T-helper 2 cell treated with Interferon-gamma antibody and Interleukin-4, amounts not matched to agents 5 μg/mL and 100 μg/mL, for 36 hours (primary cell): ENCODE data around the gene MGAT4D.
"Not testable (repeated sequence)": the region's sequence is repeated elsewhere in the genome, so short reads cannot be mapped to it uniquely, and the experiment has no call there.

Source experiments
- DNase-seq: peaks from one replicate; pipeline ENCODE4 v3.0.0; 2021; ENCODE audit warnings: low spot score
- H3K27ac Mint-ChIP-seq: one replicate; pipeline ENCODE4 v1.8.0; 2021; ENCODE audit warnings: mild to moderate bottlenecking, mixed read lengths
- H3K27me3 Mint-ChIP-seq: one replicate; pipeline ENCODE4 v1.8.0; 2021; ENCODE audit warnings: low read depth, mixed read lengths
- H3K36me3 Mint-ChIP-seq: one replicate; pipeline ENCODE4 v1.8.0; 2021; ENCODE audit warnings: low read depth, mixed read lengths
- H3K4me1 Mint-ChIP-seq: one replicate; pipeline ENCODE4 v1.8.0; 2021; ENCODE audit warnings: low read depth, mixed read lengths
- H3K4me3 Mint-ChIP-seq: one replicate; pipeline ENCODE4 v1.8.0; 2022; ENCODE audit warnings: mild to moderate bottlenecking, moderate library complexity, mixed read lengths
- H3K9me3 Mint-ChIP-seq: one replicate; pipeline ENCODE4 v1.8.0; 2021; ENCODE audit warnings: mixed read lengths

MGAT4D gene

DNA sequence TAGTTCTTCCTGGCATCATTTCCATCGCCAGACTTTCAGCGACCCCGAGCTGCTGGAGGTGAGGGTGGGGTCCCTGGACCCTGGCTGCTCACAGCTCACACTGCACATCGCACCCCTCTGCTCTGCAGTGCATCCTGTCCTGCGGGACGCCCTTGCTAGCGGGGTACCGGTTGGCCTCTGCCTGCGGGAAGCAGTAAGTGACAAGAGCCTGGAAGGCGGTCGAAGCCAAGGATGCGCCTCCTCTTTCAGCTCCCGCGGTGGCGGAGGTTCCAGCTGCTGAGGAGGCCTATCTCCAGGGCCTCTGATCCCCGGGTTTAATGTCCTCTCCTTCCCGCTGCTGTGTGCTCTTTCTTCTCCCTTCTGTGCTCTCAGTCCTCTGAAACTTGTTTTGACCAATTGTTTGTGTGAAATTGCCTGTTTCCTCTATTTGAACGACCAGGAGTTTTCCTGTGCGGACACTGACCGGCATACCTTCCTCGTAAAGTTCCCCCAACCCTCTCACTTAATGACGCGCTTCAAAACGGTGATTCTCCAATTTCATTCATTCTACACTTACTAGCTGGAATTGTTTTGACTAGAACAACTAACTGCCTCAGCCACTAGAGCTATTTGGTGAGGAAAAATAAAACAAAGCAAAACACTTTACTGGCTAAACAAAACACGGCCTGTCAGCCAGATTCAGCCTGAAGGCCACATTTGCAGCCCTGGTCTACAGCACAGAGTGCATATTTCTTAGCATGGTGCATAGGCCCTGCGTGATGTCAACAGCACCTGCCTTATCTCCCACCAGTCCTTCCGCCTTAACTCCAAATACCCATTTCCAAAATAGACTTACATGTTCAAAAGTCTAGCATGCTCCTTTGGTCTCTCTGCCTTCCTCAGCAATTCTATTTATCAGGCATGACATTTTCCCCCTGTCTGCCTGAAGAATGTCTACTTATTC, 28.0 kb downstream of the MGAT4D start:
- Mint-ChIP-seq H3K27ac (no peak overlapping the region), H3K4me3 (no peak overlapping the region), H3K27me3 (peaks cover 33% of the 10 kb centered on the region), H3K9me3 (no peaks in the 10 kb centered on the region), H3K36me3 (no peaks in the 10 kb centered on the region), H3K4me1 (no peaks in the 10 kb centered on the region)
- DNase-seq = no peak

DNA sequence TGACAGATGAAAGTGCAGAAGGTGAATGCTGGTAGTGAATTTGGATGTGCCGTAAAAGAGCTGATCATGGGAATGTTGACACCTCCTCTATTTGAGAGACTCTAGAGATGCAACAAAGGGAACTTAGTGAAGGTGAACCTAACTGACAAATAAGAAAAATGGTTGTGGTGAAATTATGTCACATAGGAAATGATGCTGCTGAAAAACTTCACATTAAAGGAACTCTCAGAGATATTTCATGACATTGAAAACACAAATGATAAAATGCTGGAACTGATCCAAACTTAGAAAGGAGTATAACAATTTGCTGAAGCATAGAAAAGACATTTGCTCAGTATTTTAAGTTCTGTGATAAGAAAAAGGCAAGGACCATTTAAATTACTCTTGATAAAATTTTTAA, 31.9 kb downstream of the MGAT4D start:
- Mint-ChIP-seq H3K4me1 (no peaks in the 10 kb centered on the region), H3K27ac (no peak overlapping the region), H3K27me3 (peaks cover 28% of the 10 kb centered on the region), H3K36me3 (no peaks in the 10 kb centered on the region), H3K4me3 (no peak overlapping the region), H3K9me3 (no peaks in the 10 kb centered on the region)
- no peak for DNase-seq

DNA sequence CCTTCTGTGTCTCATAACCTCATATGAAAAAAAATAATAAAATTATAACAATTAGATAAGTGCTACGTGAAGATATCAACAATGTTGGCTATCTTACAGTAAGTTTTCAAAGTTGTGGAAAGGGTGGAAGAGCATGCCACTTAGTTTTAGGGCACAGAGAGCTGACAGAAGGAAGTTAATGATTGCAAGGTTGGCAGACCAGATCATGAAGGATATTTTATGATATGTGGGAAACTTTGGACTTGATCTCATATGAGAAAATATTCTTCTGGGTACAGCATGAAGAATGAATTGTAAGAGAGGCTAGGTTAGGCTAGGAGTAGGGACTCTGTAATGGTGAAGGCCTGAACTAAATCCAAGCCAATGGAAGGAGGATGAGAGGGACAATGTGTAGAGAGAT, 34.5 kb downstream of the MGAT4D start:
- H3K9me3 Mint-ChIP-seq = no peaks in the 10 kb centered on the region
- H3K27me3 Mint-ChIP-seq = peaks cover 21% of the 10 kb centered on the region
- no peak overlapping the region for H3K4me3 Mint-ChIP-seq
- DNase-seq = no peak
- H3K27ac Mint-ChIP-seq = no peak overlapping the region
- H3K4me1 Mint-ChIP-seq = no peaks in the 10 kb centered on the region
- H3K36me3 Mint-ChIP-seq = no peaks in the 10 kb centered on the region

DNA sequence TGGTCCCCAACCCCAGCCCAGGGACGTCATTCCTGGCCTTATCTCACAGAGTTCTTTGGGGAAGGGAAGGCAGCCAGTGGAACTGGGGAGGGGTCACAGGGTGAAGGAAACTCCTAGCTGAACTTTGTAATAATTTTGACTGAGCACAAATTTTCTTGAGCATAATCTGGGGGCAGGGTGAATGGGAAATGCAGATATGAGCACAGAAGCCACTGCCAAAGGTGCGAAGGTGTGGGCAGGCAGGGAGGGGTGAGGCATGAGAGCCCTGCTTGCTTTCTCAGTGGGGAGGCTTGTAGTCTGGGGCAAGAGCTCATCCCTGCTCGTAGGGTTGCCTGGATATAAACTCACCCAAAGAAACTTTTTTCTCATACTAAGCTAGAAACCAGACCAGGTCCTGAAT, 34.9 kb downstream of the MGAT4D start:
- DNase-seq = no peak
- Mint-ChIP-seq H3K36me3 (no peaks in the 10 kb centered on the region), H3K4me1 (no peaks in the 10 kb centered on the region), H3K9me3 (no peaks in the 10 kb centered on the region), H3K27me3 (peaks cover 20% of the 10 kb centered on the region), H3K4me3 (no peak overlapping the region), H3K27ac (no peak overlapping the region)

DNA sequence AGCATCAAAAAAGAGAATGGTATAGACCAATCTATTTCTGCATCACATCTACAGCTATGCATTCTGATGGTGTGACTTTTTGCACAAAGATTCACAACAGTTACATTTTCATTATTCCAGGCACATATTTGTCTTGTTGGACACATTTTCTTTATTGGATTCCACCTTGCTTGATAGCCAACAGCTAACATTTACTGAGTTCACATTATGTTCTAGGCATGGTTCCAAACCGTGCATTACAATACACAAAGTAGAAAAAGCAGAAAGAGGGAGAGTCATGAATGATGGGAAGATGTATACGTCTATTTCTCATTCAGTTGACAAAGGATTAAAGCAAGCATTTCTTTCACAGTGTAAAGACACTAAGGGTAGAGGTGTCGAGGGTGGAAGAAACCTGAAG, 47.7 kb downstream of the MGAT4D start:
- Mint-ChIP-seq H3K27ac (no peak overlapping the region), H3K4me1 (no peaks in the 10 kb centered on the region), H3K4me3 (no peak overlapping the region), H3K9me3 (no peaks in the 10 kb centered on the region), H3K36me3 (no peaks in the 10 kb centered on the region), H3K27me3 (peaks cover 34% of the 10 kb centered on the region)
- DNase-seq = no peak

DNA sequence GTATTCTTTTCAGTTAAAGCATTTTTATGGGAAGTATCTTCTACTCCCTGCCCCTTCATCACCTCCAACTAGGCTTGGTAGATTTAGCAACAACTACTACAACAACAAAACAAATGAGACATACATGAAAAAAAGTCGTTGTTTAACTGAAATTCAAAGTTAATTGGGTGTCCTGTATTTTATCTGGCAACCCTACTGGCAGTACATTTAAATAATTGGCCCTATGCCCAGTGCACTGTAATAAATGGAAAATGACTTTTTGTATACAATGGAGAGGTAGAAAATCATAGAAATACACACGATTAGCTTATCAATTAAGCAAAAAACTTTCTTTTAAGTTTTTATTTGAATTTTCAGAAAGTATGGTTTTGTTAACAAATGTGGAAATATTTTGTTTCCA, 49.3 kb downstream of the MGAT4D start:
- Mint-ChIP-seq H3K27me3 (peaks cover 26% of the 10 kb centered on the region), H3K36me3 (no peaks in the 10 kb centered on the region), H3K9me3 (no peaks in the 10 kb centered on the region), H3K27ac (no peak overlapping the region), H3K4me3 (no peak overlapping the region), H3K4me1 (no peaks in the 10 kb centered on the region)
- DNase-seq = no peak

DNA sequence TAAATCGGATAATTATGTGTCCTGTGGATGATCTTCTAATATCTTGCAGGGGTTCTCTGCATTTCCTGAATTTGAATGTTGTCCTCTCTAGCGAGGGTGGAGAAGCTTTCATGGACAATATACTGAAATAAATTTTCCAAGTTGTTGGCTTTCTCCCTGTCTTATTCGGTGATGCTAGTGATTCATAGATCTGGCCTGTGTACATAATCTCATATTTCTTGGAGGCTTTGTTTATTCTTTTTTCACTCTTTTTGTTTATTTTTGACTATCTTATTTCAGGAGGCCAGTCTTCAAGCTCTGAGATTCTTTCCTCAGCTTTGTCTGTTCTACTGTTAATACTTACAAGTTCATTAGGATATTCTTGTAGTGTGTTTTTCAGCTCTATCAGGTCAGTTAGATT, 49.9 kb downstream of the MGAT4D start:
- no peak overlapping the region for H3K27ac Mint-ChIP-seq
- peaks cover 23% of the 10 kb centered on the region for H3K27me3 Mint-ChIP-seq
- DNase-seq = no peak
- no peaks in the 10 kb centered on the region for H3K4me1 Mint-ChIP-seq
- no peaks in the 10 kb centered on the region for H3K36me3 Mint-ChIP-seq
- no peaks in the 10 kb centered on the region for H3K9me3 Mint-ChIP-seq
- no peak overlapping the region for H3K4me3 Mint-ChIP-seq

DNA sequence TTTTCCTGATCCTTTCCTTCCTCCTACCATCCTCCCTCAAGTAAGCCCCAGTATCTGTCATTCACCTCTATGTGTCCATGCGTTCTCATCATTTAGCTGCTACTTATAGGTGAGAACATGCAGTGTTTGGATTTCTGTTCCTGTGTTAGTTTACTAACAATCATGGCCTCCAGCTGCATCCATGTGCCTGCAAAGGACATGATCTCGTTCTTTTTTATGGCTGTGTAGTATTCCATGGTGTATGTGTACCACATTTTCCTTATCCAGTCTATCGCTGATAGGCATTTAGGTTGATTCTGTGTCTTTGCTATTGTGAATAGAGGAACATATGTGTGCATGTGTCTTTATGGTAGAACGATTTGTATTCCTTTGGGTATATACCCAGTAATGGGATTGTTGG, 53.7 kb downstream of the MGAT4D start:
- DNase-seq, H3K36me3 Mint-ChIP-seq, H3K27ac Mint-ChIP-seq, H3K4me1 Mint-ChIP-seq, H3K4me3 Mint-ChIP-seq, H3K9me3 Mint-ChIP-seq: not testable (repeated sequence)
- H3K27me3 Mint-ChIP-seq = peaks cover 16% of the 10 kb centered on the region

DNA sequence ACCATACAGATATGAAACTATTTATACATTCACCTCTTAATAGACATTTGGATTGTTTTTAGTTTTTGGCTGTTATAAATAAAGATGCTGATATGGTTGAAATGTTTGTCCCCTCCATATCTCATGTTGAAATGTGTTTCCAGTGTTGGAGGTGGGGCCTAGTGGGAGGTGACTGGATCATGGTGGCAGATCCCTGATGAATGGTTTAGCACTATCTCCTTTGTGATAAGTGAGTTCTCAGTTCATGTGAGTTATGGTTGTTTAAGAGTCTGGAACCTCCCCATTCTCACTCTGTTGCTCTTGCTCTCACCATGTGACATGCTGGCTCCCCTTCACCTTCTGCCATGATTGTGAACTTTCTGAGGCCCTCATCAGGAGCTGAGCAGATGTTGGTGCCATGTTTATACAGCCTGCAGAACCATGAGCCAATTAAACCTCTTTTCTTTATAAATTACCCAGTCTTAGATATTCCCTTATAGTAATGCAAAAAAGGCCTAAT, 58.4 kb downstream of the MGAT4D start:
- no peak overlapping the region for H3K27ac Mint-ChIP-seq
- no peaks in the 10 kb centered on the region for H3K36me3 Mint-ChIP-seq

DNA sequence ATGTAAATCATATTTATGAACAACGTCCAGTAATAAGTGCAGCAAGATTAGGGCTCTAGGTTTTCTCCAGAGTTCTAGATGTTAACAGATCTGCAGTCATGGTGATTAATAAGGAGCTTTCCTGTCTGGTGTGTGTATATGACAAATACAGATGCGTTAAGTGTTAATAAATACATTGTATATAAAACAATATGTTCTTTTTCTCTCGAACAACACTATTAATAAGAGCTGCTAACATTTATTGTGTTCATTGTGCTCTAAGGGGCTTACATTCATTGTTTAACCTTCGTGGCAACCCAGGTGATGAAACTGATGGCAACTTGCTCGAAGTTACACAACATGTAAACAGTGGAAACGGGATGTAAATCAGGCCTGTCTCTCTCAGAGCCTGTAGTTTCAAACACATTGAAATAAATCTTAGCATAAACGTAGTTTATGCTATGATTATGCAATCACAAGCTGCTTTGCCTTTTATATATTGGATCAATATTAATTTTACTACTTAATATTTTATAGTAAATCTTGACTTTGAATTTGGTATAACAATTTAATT, 70.1 kb downstream of the MGAT4D start:
- Mint-ChIP-seq H3K4me3 (peak overlapping the region; percentile 80), H3K4me1 (peaks cover 2% of the 10 kb centered on the region), H3K27me3 (peaks cover 52% of the 10 kb centered on the region), H3K27ac (no peak overlapping the region), H3K36me3 (no peaks in the 10 kb centered on the region), H3K9me3 (no peaks in the 10 kb centered on the region)
- no peak for DNase-seq

More for the DNA sequence above, 58.4 kb downstream of the MGAT4D start:
- no peak for DNase-seq
- H3K4me3 Mint-ChIP-seq = no peak overlapping the region
- no peaks in the 10 kb centered on the region for H3K4me1 Mint-ChIP-seq
- peaks cover 6% of the 10 kb centered on the region for H3K27me3 Mint-ChIP-seq
- H3K9me3 Mint-ChIP-seq = no peaks in the 10 kb centered on the region

DNA sequence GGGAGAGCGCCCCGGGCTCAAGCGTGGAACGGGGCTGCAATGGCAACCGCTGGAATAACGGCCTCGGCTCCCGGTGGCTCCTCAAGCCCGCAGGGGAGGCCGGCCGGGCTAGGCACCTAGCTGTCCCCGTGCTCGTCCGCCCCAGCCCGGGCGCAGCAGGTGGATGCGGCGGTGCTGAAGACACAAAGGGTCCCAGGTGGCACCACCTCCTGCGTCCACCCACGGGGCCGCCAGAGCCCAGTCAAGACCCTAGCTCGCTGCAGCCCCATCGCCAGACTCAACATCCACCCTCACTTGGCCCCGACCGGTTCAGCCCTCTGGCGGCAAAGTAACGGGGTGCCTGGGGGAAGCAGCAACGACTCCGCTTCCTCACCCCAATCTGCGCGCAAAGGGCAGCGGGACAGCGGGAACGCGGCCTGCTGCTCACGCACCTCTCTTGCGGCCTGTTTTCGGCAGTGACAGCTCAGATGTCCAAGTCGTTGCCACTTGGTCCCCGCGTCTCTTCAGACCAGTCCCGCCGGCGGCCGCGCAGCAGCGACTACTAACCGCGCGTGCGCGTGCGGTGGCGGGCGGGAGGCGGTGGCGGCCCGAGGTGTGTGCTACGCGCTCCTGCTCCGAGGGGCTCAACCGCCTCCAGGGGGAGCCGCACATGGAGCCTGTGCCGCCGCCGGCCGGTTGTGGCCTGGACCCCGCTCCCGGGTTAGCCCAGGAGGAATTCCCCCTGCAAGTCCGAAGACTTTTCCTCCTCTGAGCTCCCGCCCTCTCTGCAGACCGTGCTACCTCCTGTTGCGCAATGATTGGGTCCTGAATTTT, 70.8 kb downstream of the MGAT4D start, which contains the start of gene CLGN:
TSS of gene CLGN (minus strand) at position 543 of the 813 bp plus-strand sequence. CDS start 14,570 bp downstream, outside the sequence.
- H3K4me3 Mint-ChIP-seq = peak within 1 kb of the TSS; percentile 80
- H3K27me3 Mint-ChIP-seq = peaks cover 58% of the 10 kb centered on the region
- no peaks in the 10 kb centered on the region for H3K36me3 Mint-ChIP-seq
- peaks cover 2% of the 10 kb centered on the region for H3K4me1 Mint-ChIP-seq
- no peak within 1 kb of the TSS for H3K27ac Mint-ChIP-seq
- peak; percentile 57 for DNase-seq
- no peaks in the 10 kb centered on the region for H3K9me3 Mint-ChIP-seq

DNA sequence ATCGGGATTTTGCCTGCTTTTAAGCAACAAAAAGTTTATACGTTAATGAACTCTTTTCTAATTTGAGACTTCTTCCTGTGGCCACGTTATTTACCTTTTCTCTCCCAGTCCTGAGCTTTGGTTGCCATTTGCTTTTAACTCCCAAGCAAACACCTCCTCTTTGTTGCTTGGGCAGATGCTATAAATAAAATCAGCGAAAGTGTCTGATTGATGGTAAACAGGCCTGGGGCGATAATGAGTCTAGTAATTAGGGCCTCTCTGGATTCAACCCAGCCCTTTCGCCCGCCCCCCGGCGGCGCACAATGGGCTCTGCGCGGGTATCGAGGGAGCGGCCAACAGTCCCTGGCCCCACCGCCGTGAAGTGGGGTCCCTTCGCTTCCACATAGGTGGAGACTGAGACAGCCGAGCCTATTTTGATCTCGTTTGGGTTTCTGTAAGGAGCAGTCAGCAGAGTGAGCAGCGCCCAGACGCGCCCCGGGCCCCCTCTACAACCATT, 71.4 kb downstream of the MGAT4D start:
- DNase-seq = no peak
- Mint-ChIP-seq H3K4me3 (peak overlapping the region; percentile 80), H3K36me3 (no peaks in the 10 kb centered on the region), H3K27ac (no peak overlapping the region), H3K9me3 (no peaks in the 10 kb centered on the region), H3K27me3 (peaks cover 62% of the 10 kb centered on the region), H3K4me1 (peaks cover 2% of the 10 kb centered on the region)

DNA sequence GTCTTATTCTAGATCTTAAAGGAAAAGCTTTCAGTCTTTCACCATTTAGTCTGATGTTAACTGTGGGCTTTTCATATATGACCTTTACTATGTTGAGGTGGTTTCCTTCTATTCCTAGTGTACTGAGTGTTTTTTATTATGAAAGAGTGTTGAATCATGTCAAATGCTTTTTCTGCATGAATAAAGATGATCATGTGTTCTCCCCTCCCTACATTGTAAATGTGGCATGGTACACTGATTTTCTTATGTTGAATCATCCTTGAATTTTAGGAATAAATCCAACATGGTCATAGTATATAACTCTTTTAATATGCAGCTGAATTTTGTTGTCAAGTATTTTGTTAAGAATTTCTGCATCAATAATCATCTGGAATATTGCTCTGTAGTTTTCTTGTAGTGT, 75.0 kb downstream of the MGAT4D start:
- no peak overlapping the region for H3K27ac Mint-ChIP-seq
- peaks cover 2% of the 10 kb centered on the region for H3K4me1 Mint-ChIP-seq
- H3K9me3 Mint-ChIP-seq = no peaks in the 10 kb centered on the region
- peaks cover 58% of the 10 kb centered on the region for H3K27me3 Mint-ChIP-seq
- no peaks in the 10 kb centered on the region for H3K36me3 Mint-ChIP-seq
- no peak overlapping the region for H3K4me3 Mint-ChIP-seq
- no peak for DNase-seq
